Choroid plexus epithelial cell (primary cell): ENCODE measurements around the gene KCNMA1.

Experiments
- DNase-seq: peaks from one replicate; pipeline ENCODE4 v3.0.0-alpha.2; 2010; ENCODE audit warnings: low read depth
- H3K4me3 ChIP-seq: 2 replicates; pipeline ENCODE4 v1.5.1; 2011; ENCODE audit warnings: low read depth, mild to moderate bottlenecking, control low read depth, low read length, moderate library complexity
- CTCF ChIP-seq: conservative IDR thresholded peaks from 2 replicates; pipeline ENCODE4 v1.5.1; 2011; ENCODE audit warnings: low read depth, mild to moderate bottlenecking, control low read depth, inconsistent platforms, low read length, moderate library complexity

KCNMA1 gene

GRCh38 chr10:77546042-77546441, 91.6 kb downstream of the KCNMA1 start:
- TF ChIP-seq CTCF, result no peak

GRCh38 chr10:77545585-77545984, 92.0 kb downstream of the KCNMA1 start:
- no peak overlapping the region for H3K4me3 ChIP-seq
- no peak for DNase-seq
- TF ChIP-seq CTCF, result no peak

More at GRCh38 chr10:77546042-77546441, 91.6 kb downstream of the KCNMA1 start:
- H3K4me3 ChIP-seq, result no peak overlapping the region
- DNase-seq, result no peak

GRCh38 chr10:77544617-77545016, 93.0 kb downstream of the KCNMA1 start:
- TF ChIP-seq CTCF, result no peak
- no peak overlapping the region for H3K4me3 ChIP-seq
- no peak for DNase-seq

- no peak for TF ChIP-seq CTCF
Measured at GRCh38 chr10:77542710-77543259, 94.8 kb downstream of the KCNMA1 start.

GRCh38 chr10:77541944-77542343, 95.7 kb downstream of the KCNMA1 start:
- TF ChIP-seq CTCF, result no peak
- DNase-seq, result no peak
- no peak overlapping the region for H3K4me3 ChIP-seq

More at GRCh38 chr10:77542710-77543259, 94.8 kb downstream of the KCNMA1 start:
- H3K4me3 ChIP-seq, result no peak overlapping the region
- DNase-seq, result no peak

GRCh38 chr10:77541247-77541646, 96.4 kb downstream of the KCNMA1 start:
- no peak for TF ChIP-seq CTCF
- no peak for DNase-seq
- no peak overlapping the region for H3K4me3 ChIP-seq

GRCh38 chr10:77539147-77539935, 98.3 kb downstream of the KCNMA1 start:
- no peak for TF ChIP-seq CTCF
- H3K4me3 ChIP-seq, result no peak overlapping the region
- no peak for DNase-seq
